Thyroid gland (tissue), 4 donors: ENCODE results near the gene TCHHL1.

Experiments
- POLR2A ChIP-seq, 2 donors: fragments of 450-650 bp; IDR thresholded peaks; one replicate each; pipeline ENCODE4 v1.6.1; 2017; ENCODE audit warnings: antibody characterized with exemption in 2 of 2, mild to moderate bottlenecking in 2 of 2, moderate library complexity in 1 of 2
- TF ChIP-seq, protein P1 (sequence below), 6 experiments: fragments of 200-600 bp in 3 of 6; fragments of 450-650 bp in 3 of 6; sonication (generic) in 3 of 6; IDR thresholded peaks; one replicate each; pipeline ENCODE4 v1.5.1; 2016 to 2019; ENCODE audit warnings: antibody characterized with exemption in 6 of 6, mild to moderate bottlenecking in 2 of 6, inconsistent platforms in 1 of 6, moderate library complexity in 1 of 6

DNA sequence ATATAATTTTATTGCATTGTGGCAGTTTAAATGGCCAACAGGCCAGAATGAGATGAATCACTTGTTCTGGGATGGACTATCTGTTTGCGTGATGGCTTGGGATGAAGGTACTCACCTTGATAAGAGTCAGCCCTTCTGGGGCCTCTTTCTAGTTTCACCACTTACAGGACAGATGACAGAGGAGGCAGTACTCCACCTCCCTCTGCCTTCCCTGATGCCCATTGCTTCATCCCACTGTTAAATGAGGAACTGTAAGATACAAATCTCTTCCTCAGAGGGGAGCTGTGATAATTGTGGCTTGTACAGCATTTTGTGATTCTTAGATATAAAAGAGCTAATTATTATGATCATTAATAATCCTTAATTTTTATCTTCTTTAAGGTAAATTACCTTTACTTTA is 30.1 kb upstream of the TCHHL1 start:
- TF ChIP-seq, protein P1, sequence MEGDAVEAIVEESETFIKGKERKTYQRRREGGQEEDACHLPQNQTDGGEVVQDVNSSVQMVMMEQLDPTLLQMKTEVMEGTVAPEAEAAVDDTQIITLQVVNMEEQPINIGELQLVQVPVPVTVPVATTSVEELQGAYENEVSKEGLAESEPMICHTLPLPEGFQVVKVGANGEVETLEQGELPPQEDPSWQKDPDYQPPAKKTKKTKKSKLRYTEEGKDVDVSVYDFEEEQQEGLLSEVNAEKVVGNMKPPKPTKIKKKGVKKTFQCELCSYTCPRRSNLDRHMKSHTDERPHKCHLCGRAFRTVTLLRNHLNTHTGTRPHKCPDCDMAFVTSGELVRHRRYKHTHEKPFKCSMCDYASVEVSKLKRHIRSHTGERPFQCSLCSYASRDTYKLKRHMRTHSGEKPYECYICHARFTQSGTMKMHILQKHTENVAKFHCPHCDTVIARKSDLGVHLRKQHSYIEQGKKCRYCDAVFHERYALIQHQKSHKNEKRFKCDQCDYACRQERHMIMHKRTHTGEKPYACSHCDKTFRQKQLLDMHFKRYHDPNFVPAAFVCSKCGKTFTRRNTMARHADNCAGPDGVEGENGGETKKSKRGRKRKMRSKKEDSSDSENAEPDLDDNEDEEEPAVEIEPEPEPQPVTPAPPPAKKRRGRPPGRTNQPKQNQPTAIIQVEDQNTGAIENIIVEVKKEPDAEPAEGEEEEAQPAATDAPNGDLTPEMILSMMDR (IDR thresholded peaks at IDR 0.05), result no peak
- no peak for TF ChIP-seq POLR2A (IDR thresholded peaks at IDR 0.05)
